Sigmoid colon (tissue), 7 donors: Measurements from ENCODE around the gene HERC3. TPM values are rescaled to one million over a fixed set of nuclear protein-coding genes. Genes with fewer than 3 reads are reported as not detected.

Experiments
- DNase-seq: peaks from one replicate; pipeline ENCODE4 v3.0.0-alpha.2; 2019
- H3K27ac ChIP-seq, 4 donors: fragments of 200-600 bp; sonication (generic); one replicate each; pipeline ENCODE4 v1.5.1; 2016 to 2019; ENCODE audit warnings: mild to moderate bottlenecking in 1 of 4
- H3K27me3 ChIP-seq, 3 donors: fragments of 200-600 bp; sonication (generic); one replicate each; pipeline ENCODE4 v1.5.1; 2019; ENCODE audit warnings: mild to moderate bottlenecking in 1 of 3
- H3K36me3 ChIP-seq, 4 donors: fragments of 200-600 bp; sonication (generic); one replicate each; pipeline ENCODE4 v1.5.1; 2016 to 2019
- H3K4me1 ChIP-seq, 4 donors: fragments of 200-600 bp; sonication (generic); one replicate each; pipeline ENCODE4 v1.5.1; 2017 to 2019
- H3K4me3 ChIP-seq, 4 donors: fragments of 200-600 bp; sonication (generic); one replicate each; pipeline ENCODE4 v1.5.1; 2017 to 2019; ENCODE audit warnings: mild to moderate bottlenecking in 2 of 4, moderate library complexity in 1 of 4
- H3K9me3 ChIP-seq, 4 donors: fragments of 200-600 bp in 3 of 4; sonication (generic) in 3 of 4; one replicate each; pipeline versions ENCODE4 v1.5.1 to v1.6.1; 2013 to 2019
- EP300 ChIP-seq, 4 donors: sonication (generic); formaldehyde crosslinking; IDR thresholded peaks; one replicate each; pipeline ENCODE4 v1.6.1; 2017; ENCODE audit warnings: antibody characterized with exemption in 4 of 4
- POLR2A ChIP-seq, 2 donors: fragments of 450-650 bp; IDR thresholded peaks; one replicate each; pipeline ENCODE4 v1.6.1; 2016; ENCODE audit warnings: antibody characterized with exemption in 2 of 2, mild to moderate bottlenecking in 2 of 2, moderate library complexity in 2 of 2
- POLR2AphosphoS5 ChIP-seq, 4 donors: sonication (generic); formaldehyde crosslinking; IDR thresholded peaks; one replicate each; pipeline ENCODE4 v1.6.1; 2017; ENCODE audit warnings: antibody characterized with exemption in 4 of 4
- WGBS, 2 donors: extraction: QIAGEN DNeasy Blood & Tissue Kit; methylation state at CpG; one replicate each; pipeline ENCODE4 v1.1.7; 2013; 5-methylcytosine and 5-hydroxymethylcytosine counted together
- intact Hi-C: fragments of 100-400 bp; cut with DNase I; formaldehyde crosslinking; loops from one replicate; pipeline ENCODE4 v1.15.1; 2023
- polyA plus RNA-seq, 3 donors: library from polyadenylated mRNA; stranded (reverse); fragments of 200-250 nt; gene quantifications; one replicate each; pipeline ENCODE4 v1.2.3, GENCODE V29; 2013
- total RNA-seq, 4 donors: library from RNA; depleted of rRNA; stranded (reverse); fragments of >200 nt; gene quantifications; one replicate each; pipeline ENCODE4 v1.1.0, GENCODE V29; 2016
- TF ChIP-seq, protein P1 (sequence below), 4 experiments: fragments of 450-650 bp in 3 of 4; fragments of 200-600 bp in 1 of 4; IDR thresholded peaks; one replicate each; pipeline ENCODE4 v1.5.1; 2016 to 2019; ENCODE audit warnings: antibody characterized with exemption in 4 of 4, mild to moderate bottlenecking in 3 of 4, moderate library complexity in 2 of 4
- donor health status: healthy with polysubstance abuse.
- donor health status: Bipolar disorder and iron deficiency.
- donor health status: healthy.

HERC3 gene
- total and polyA plus RNA-seq, 7 donors = 12.2 to 44.9 (median 34.6) TPM

- no peak overlapping the region for H3K27ac ChIP-seq
- no peaks in the 10 kb centered on the region for H3K9me3 ChIP-seq
- H3K27me3 ChIP-seq = no peaks in the 10 kb centered on the region
- WGBS, 2 donors = 69 to 70% methylated on average over 5 of the region's 5 CpGs
- no peaks in the 10 kb centered on the region for H3K4me1 ChIP-seq
- peaks cover 0 to 48% (median 18%) of the 10 kb centered on the region in 4 donors for H3K36me3 ChIP-seq
- TF ChIP-seq EP300 (IDR thresholded peaks at IDR 0.05) = no peak
- TF ChIP-seq POLR2A (IDR thresholded peaks at IDR 0.05) = no peak
- no peak for TF ChIP-seq POLR2AphosphoS5 (IDR thresholded peaks at IDR 0.05)
- TF ChIP-seq, protein P1, sequence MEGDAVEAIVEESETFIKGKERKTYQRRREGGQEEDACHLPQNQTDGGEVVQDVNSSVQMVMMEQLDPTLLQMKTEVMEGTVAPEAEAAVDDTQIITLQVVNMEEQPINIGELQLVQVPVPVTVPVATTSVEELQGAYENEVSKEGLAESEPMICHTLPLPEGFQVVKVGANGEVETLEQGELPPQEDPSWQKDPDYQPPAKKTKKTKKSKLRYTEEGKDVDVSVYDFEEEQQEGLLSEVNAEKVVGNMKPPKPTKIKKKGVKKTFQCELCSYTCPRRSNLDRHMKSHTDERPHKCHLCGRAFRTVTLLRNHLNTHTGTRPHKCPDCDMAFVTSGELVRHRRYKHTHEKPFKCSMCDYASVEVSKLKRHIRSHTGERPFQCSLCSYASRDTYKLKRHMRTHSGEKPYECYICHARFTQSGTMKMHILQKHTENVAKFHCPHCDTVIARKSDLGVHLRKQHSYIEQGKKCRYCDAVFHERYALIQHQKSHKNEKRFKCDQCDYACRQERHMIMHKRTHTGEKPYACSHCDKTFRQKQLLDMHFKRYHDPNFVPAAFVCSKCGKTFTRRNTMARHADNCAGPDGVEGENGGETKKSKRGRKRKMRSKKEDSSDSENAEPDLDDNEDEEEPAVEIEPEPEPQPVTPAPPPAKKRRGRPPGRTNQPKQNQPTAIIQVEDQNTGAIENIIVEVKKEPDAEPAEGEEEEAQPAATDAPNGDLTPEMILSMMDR (IDR thresholded peaks at IDR 0.05) = peak in 1 of 4 experiments; percentile 23
- DNase-seq = no peak
- intact Hi-C loops = no loop called here
- no peak overlapping the region for H3K4me3 ChIP-seq
Measured at GRCh38 chr4:88672987-88673386, 80.7 kb downstream of the HERC3 start.

- H3K9me3 ChIP-seq = no peaks in the 10 kb centered on the region
- intact Hi-C loops = no loop called here
- no peaks in the 10 kb centered on the region for H3K4me1 ChIP-seq
- peaks cover 0 to 51% (median 23%) of the 10 kb centered on the region in 4 donors for H3K36me3 ChIP-seq
- H3K27me3 ChIP-seq = no peaks in the 10 kb centered on the region
- H3K27ac ChIP-seq = no peak overlapping the region
- 91 to 96% methylated on average over 2 of the region's 2 CpGs for WGBS, 2 donors
- no peak overlapping the region for H3K4me3 ChIP-seq
- TF ChIP-seq, protein P1 (IDR thresholded peaks at IDR 0.05) = no peak
- no peak for TF ChIP-seq POLR2AphosphoS5 (IDR thresholded peaks at IDR 0.05)
- TF ChIP-seq POLR2A (IDR thresholded peaks at IDR 0.05) = no peak
- no peak for TF ChIP-seq EP300 (IDR thresholded peaks at IDR 0.05)
- DNase-seq = no peak
Measured at GRCh38 chr4:88673886-88674285, 81.6 kb downstream of the HERC3 start.

- Histone ChIP-seq H3K27ac (no peak overlapping the region), H3K27me3 (no peaks in the 10 kb centered on the region), H3K9me3 (no peaks in the 10 kb centered on the region), H3K36me3 (peaks cover 0 to 55% (median 22%) of the 10 kb centered on the region in 4 donors), H3K4me3 (no peak overlapping the region), H3K4me1 (no peaks in the 10 kb centered on the region)
- TF ChIP-seq EP300 (IDR thresholded peaks at IDR 0.05) = no peak
- TF ChIP-seq, protein P1 (IDR thresholded peaks at IDR 0.05) = no peak
- TF ChIP-seq POLR2A (IDR thresholded peaks at IDR 0.05) = no peak
- no peak for TF ChIP-seq POLR2AphosphoS5 (IDR thresholded peaks at IDR 0.05)
- intact Hi-C loops = no loop called here
- DNase-seq = no peak
Measured at GRCh38 chr4:88674565-88674964, 82.3 kb downstream of the HERC3 start.

- H3K27me3 ChIP-seq = no peaks in the 10 kb centered on the region
- peaks cover 0 to 55% (median 20%) of the 10 kb centered on the region in 4 donors for H3K36me3 ChIP-seq
- H3K27ac ChIP-seq = no peak overlapping the region
- no peak overlapping the region for H3K4me3 ChIP-seq
- intact Hi-C loops = no loop called here
- no peaks in the 10 kb centered on the region for H3K4me1 ChIP-seq
- TF ChIP-seq POLR2AphosphoS5 (IDR thresholded peaks at IDR 0.05) = no peak
- no peak for TF ChIP-seq EP300 (IDR thresholded peaks at IDR 0.05)
- no peak for TF ChIP-seq POLR2A (IDR thresholded peaks at IDR 0.05)
- TF ChIP-seq, protein P1 (IDR thresholded peaks at IDR 0.05) = no peak
- no peaks in the 10 kb centered on the region for H3K9me3 ChIP-seq
- 88 to 92% methylated on average over 2 of the region's 2 CpGs for WGBS, 2 donors
- no peak for DNase-seq
Measured at GRCh38 chr4:88674979-88675378, 82.7 kb downstream of the HERC3 start.

DNA sequence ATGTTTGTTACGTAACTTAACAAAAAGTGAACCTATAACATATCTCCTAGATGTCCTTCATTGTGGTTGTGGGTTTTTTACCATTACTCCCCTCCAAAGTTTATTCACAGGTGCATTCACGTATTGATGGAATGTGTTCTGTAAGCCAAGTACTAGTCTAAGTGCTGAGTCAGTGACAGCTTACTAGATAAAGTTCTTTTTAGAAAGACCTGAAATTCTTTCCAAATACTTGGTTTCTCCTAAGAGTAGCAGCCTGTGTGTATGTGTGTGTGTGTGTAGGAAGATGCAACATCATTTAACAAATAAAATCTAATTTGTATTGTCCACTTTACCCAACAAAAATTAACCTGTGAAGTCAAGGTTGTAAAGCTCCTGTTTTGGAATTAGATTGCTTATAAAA, 83.3 kb downstream of the HERC3 start:
- TF ChIP-seq POLR2A (IDR thresholded peaks at IDR 0.05) = peak in 1 of 2 donors; percentile 12
- TF ChIP-seq, protein P1 (IDR thresholded peaks at IDR 0.05) = no peak
- TF ChIP-seq POLR2AphosphoS5 (IDR thresholded peaks at IDR 0.05) = no peak
- TF ChIP-seq EP300 (IDR thresholded peaks at IDR 0.05) = no peak
- Histone ChIP-seq H3K4me3 (no peak overlapping the region), H3K9me3 (no peaks in the 10 kb centered on the region), H3K27me3 (no peaks in the 10 kb centered on the region), H3K36me3 (peaks cover 1 to 55% (median 20%) of the 10 kb centered on the region in 4 donors), H3K4me1 (no peaks in the 10 kb centered on the region), H3K27ac (no peak overlapping the region)
- WGBS, 2 donors = 95 to 98% methylated on average over 2 of the region's 2 CpGs
- intact Hi-C loops = no loop called here
- no peak for DNase-seq
